MG63 (cell line): ENCODE measurements around the gene TRIP4. TPM values are rescaled to one million over a fixed set of nuclear protein-coding genes. Genes with fewer than 3 reads are reported as not detected.
A peak's percentile ranks its signal among the peaks of the same experiment; 100 is the strongest.
"Not testable (repeated sequence)": the region's sequence is repeated elsewhere in the genome, so short reads cannot be mapped to it uniquely, and the experiment has no call there.

Experiments used
- DNase-seq: peaks from one replicate; pipeline ENCODE4 v3.0.0-alpha.2; 2020
- H3K27me3 ChIP-seq: fragments of 250-450 bp; sonication (Bioruptor Pico); 2 replicates; pipeline ENCODE4 v1.5.1; 2020; ENCODE audit warnings: mild to moderate bottlenecking, moderate library complexity
- H3K36me3 ChIP-seq: fragments of 250-450 bp; sonication (Bioruptor Pico); 2 replicates; pipeline ENCODE4 v1.5.1; 2020; ENCODE audit warnings: mild to moderate bottlenecking, moderate library complexity
- H3K4me3 ChIP-seq: fragments of 250-450 bp; sonication (Bioruptor Pico); 2 replicates; pipeline ENCODE4 v1.5.1; 2020; ENCODE audit warnings: mild to moderate bottlenecking, moderate library complexity
- H3K9me3 ChIP-seq: fragments of 250-450 bp; sonication (Bioruptor Pico); 2 replicates; pipeline ENCODE4 v1.5.1; 2020; ENCODE audit warnings: mild to moderate bottlenecking, moderate library complexity
- total RNA-seq: library from RNA; depleted of rRNA; stranded (reverse); fragments of >200 nt; shearing (Covaris generic); gene quantifications from 2 replicates; pipeline ENCODE4 v1.2.3, GENCODE V29; 2014; ENCODE audit warnings: low replicate concordance

TRIP4 gene
- total RNA-seq, 1 experiment from 2014 or later, result 17.9 TPM

GRCh38 chr15:64371383-64371782, 16.3 kb upstream of the TRIP4 start:
- not testable (repeated sequence) for H3K4me3 ChIP-seq, DNase-seq

GRCh38 chr15:64373360-64373759, 14.3 kb upstream of the TRIP4 start:
- Histone ChIP-seq H3K4me3 (no peak overlapping the region), H3K9me3 (no peaks in the 10 kb centered on the region), H3K36me3 (peaks cover 67% of the 10 kb centered on the region), H3K27me3 (no peaks in the 10 kb centered on the region)
- DNase-seq, result no peak

More at GRCh38 chr15:64371383-64371782, 16.3 kb upstream of the TRIP4 start:
- H3K36me3 ChIP-seq, result peaks cover 55% of the 10 kb centered on the region
- H3K27me3 ChIP-seq, H3K9me3 ChIP-seq: not testable (repeated sequence)

- no peak for DNase-seq
- H3K27me3 ChIP-seq, result no peaks in the 10 kb centered on the region
- peaks cover 37% of the 10 kb centered on the region for H3K36me3 ChIP-seq
- H3K9me3 ChIP-seq, result no peaks in the 10 kb centered on the region
- H3K4me3 ChIP-seq, result peak overlapping the region; percentile 62
Observed at GRCh38 chr15:64379216-64379960, 8.2 kb upstream of the TRIP4 start.

- Histone ChIP-seq H3K36me3 (peaks cover 31% of the 10 kb centered on the region), H3K4me3 (peak overlapping the region; percentile 62)
- not testable (repeated sequence) for H3K27me3 ChIP-seq, DNase-seq, H3K9me3 ChIP-seq
Observed at GRCh38 chr15:64380130-64380870, 7.3 kb upstream of the TRIP4 start.

- peaks cover 22% of the 10 kb centered on the region for H3K36me3 ChIP-seq
- no peaks in the 10 kb centered on the region for H3K27me3 ChIP-seq
- H3K9me3 ChIP-seq, result no peaks in the 10 kb centered on the region
- DNase-seq, result peak; percentile 99
- H3K4me3 ChIP-seq, result peak within 1 kb of the TSS; percentile 62
Observed at GRCh38 chr15:64381000-64381751, 6.5 kb upstream of the TRIP4 start, which contains the start of gene PCLAF. TSS of gene PCLAF (minus strand) at chr15:64381441. CDS start at chr15:64381371, 70 bp downstream.

GRCh38 chr15:64383760-64384159, 3.9 kb upstream of the TRIP4 start:
- Histone ChIP-seq H3K36me3 (peaks cover 8% of the 10 kb centered on the region), H3K9me3 (no peaks in the 10 kb centered on the region), H3K27me3 (no peaks in the 10 kb centered on the region), H3K4me3 (no peak overlapping the region)
- DNase-seq, result no peak

- DNase-seq, result no peak
- H3K27me3 ChIP-seq, result no peaks in the 10 kb centered on the region
- H3K9me3 ChIP-seq, result no peaks in the 10 kb centered on the region
- no peaks in the 10 kb centered on the region for H3K36me3 ChIP-seq
- H3K4me3 ChIP-seq, result no peak overlapping the region
Observed at GRCh38 chr15:64386291-64386690, 1.3 kb upstream of the TRIP4 start.

- Histone ChIP-seq H3K27me3 (no peaks in the 10 kb centered on the region), H3K4me3 (no peak overlapping the region), H3K36me3 (peaks cover 4% of the 10 kb centered on the region), H3K9me3 (no peaks in the 10 kb centered on the region)
- no peak for DNase-seq
Observed at GRCh38 chr15:64389036-64389435, 1.4 kb downstream of the TRIP4 start.

- not testable (repeated sequence) for H3K27me3 ChIP-seq
Observed at GRCh38 chr15:64392471-64392870, 4.8 kb downstream of the TRIP4 start.

GRCh38 chr15:64396789-64397188, 9.2 kb downstream of the TRIP4 start:
- no peaks in the 10 kb centered on the region for H3K9me3 ChIP-seq
- no peaks in the 10 kb centered on the region for H3K27me3 ChIP-seq
- peaks cover 49% of the 10 kb centered on the region for H3K36me3 ChIP-seq
- no peak overlapping the region for H3K4me3 ChIP-seq
- no peak for DNase-seq

More at GRCh38 chr15:64392471-64392870, 4.8 kb downstream of the TRIP4 start:
- not testable (repeated sequence) for H3K9me3 ChIP-seq, H3K4me3 ChIP-seq, DNase-seq
- H3K36me3 ChIP-seq, result peaks cover 20% of the 10 kb centered on the region

- Histone ChIP-seq H3K4me3 (no peak overlapping the region), H3K36me3 (peaks cover 52% of the 10 kb centered on the region), H3K9me3 (no peaks in the 10 kb centered on the region), H3K27me3 (no peaks in the 10 kb centered on the region)
- no peak for DNase-seq
Observed at GRCh38 chr15:64398575-64398974, 10.9 kb downstream of the TRIP4 start.

- H3K36me3 ChIP-seq, result peaks cover 45% of the 10 kb centered on the region
- no peak overlapping the region for H3K4me3 ChIP-seq
- no peak for DNase-seq
- H3K27me3 ChIP-seq, result no peaks in the 10 kb centered on the region
- H3K9me3 ChIP-seq, result no peaks in the 10 kb centered on the region
Observed at GRCh38 chr15:64400583-64400982, 12.9 kb downstream of the TRIP4 start.

GRCh38 chr15:64412216-64412615, 24.6 kb downstream of the TRIP4 start:
- Histone ChIP-seq H3K27me3 (no peaks in the 10 kb centered on the region), H3K4me3 (no peak overlapping the region), H3K36me3 (peaks cover 30% of the 10 kb centered on the region), H3K9me3 (no peaks in the 10 kb centered on the region)
- DNase-seq, result no peak

GRCh38 chr15:64422697-64423096, 35.1 kb downstream of the TRIP4 start:
- Histone ChIP-seq H3K4me3 (no peak overlapping the region), H3K9me3 (no peaks in the 10 kb centered on the region), H3K27me3 (no peaks in the 10 kb centered on the region), H3K36me3 (peaks cover 17% of the 10 kb centered on the region)
- DNase-seq, result no peak

- Histone ChIP-seq H3K4me3 (no peak overlapping the region), H3K27me3 (no peaks in the 10 kb centered on the region), H3K9me3 (no peaks in the 10 kb centered on the region), H3K36me3 (peaks cover 20% of the 10 kb centered on the region)
- no peak for DNase-seq
Observed at GRCh38 chr15:64423970-64424369, 36.3 kb downstream of the TRIP4 start.

GRCh38 chr15:64425221-64425620, 37.6 kb downstream of the TRIP4 start:
- DNase-seq, result no peak
- Histone ChIP-seq H3K36me3 (peaks cover 20% of the 10 kb centered on the region), H3K9me3 (no peaks in the 10 kb centered on the region), H3K4me3 (no peak overlapping the region), H3K27me3 (no peaks in the 10 kb centered on the region)

- Histone ChIP-seq H3K27me3 (no peaks in the 10 kb centered on the region), H3K36me3 (peaks cover 15% of the 10 kb centered on the region), H3K9me3 (no peaks in the 10 kb centered on the region), H3K4me3 (no peak overlapping the region)
- DNase-seq, result no peak
Observed at GRCh38 chr15:64426845-64427465, 39.3 kb downstream of the TRIP4 start.
